A673 (cell line): ENCODE measurements around the gene SLC22A25. TPM values are rescaled to one million over a fixed set of nuclear protein-coding genes. Genes with fewer than 3 reads are reported as not detected.

Experiments
- BruUV-seq: library from RNA; stranded (reverse); fragments of 400-500 nt; replicated peaks from 2 replicates; lab custom pipeline; 2021; lab: Mats Ljungman, UMichigan
- CTCF ChIA-PET: fragments of 300-600 bp; sonication (Branson Sonifier 250); formaldehyde crosslinking; loops from one replicate; lab custom pipeline; 2022; ENCODE audit warnings: antibody characterized with exemption; lab: Charles Lee
- POLR2A ChIA-PET: fragments of 300-600 bp; sonication (Branson Sonifier 250); formaldehyde crosslinking; loops from one replicate; lab custom pipeline; 2022; ENCODE audit warnings: antibody characterized with exemption; ENCODE audit not compliant: low non-redundant PET; lab: Charles Lee
- DNase-seq: peaks from one replicate; pipeline ENCODE4 v3.0.0-alpha.2; 2015; ENCODE audit warnings: low spot score
- H3K27ac ChIP-seq: fragments of 200-600 bp; sonication (generic); 2 replicates; pipeline ENCODE4 v1.5.1; 2016; ENCODE audit warnings: mixed run types, low read depth, mild to moderate bottlenecking, mixed read lengths, antibody characterized with exemption, low read length; ENCODE audit not compliant: poor library complexity, severe bottlenecking
- H3K27me3 ChIP-seq: fragments of 200-600 bp; sonication (generic); replicated peaks from 2 replicates; pipeline ENCODE4 v1.6.1; 2017; ENCODE audit warnings: mixed run types, low read depth, mild to moderate bottlenecking, mixed read lengths, antibody characterized with exemption, low read length; ENCODE audit not compliant: insufficient read depth, poor library complexity
- H3K36me3 ChIP-seq: fragments of 200-600 bp; sonication (generic); 2 replicates; pipeline ENCODE4 v1.6.1; 2016; ENCODE audit warnings: mixed run types, mild to moderate bottlenecking, mixed read lengths, antibody characterized with exemption, low read length; ENCODE audit not compliant: insufficient read depth, poor library complexity, severe bottlenecking
- H3K4me1 ChIP-seq: fragments of 200-600 bp; sonication (generic); 2 replicates; pipeline ENCODE4 v1.6.1; 2017; ENCODE audit warnings: mixed run types, mild to moderate bottlenecking, mixed read lengths, antibody characterized with exemption, low read length; ENCODE audit not compliant: insufficient read depth, poor library complexity, severe bottlenecking
- H3K4me3 ChIP-seq: fragments of 200-600 bp; sonication (generic); 2 replicates; pipeline ENCODE4 v1.5.1; 2016; ENCODE audit warnings: low read depth, mixed run types, mild to moderate bottlenecking, mixed read lengths, low read length; ENCODE audit not compliant: poor library complexity, severe bottlenecking
- H3K9me3 ChIP-seq: fragments of 200-600 bp; sonication (generic); 2 replicates; pipeline ENCODE4 v1.6.1; 2016; ENCODE audit warnings: mixed run types, low read depth, mild to moderate bottlenecking, mixed read lengths, antibody characterized with exemption, low read length; ENCODE audit not compliant: poor library complexity, severe bottlenecking
- CTCF ChIP-seq: fragments of 300-800, 200-600 bp; sonication (generic); conservative IDR thresholded peaks from 2 replicates; pipeline ENCODE4 v1.5.1; 2017; ENCODE audit warnings: low read depth, mild to moderate bottlenecking, antibody characterized with exemption, low read length, moderate library complexity, mixed read lengths
- EZH2 ChIP-seq: fragments of 200-600 bp; sonication (generic); IDR thresholded peaks from 2 replicates; pipeline ENCODE4 v1.6.1; 2017; ENCODE audit warnings: borderline replicate concordance, low read depth, mild to moderate bottlenecking, mixed read lengths, antibody characterized with exemption, low read length; ENCODE audit not compliant: poor library complexity, severe bottlenecking
- intact Hi-C: fragments of 100-400 bp; cut with micrococcal nuclease; formaldehyde crosslinking; loops from one replicate; pipeline ENCODE4 v1.10.0; 2022; ENCODE audit not compliant: unreplicated experiment
- total RNA-seq: library from RNA; stranded (reverse); gene quantifications from 2 replicates; pipeline ENCODE4 v1.2.3, GENCODE V29; 2021

SLC22A25 gene
- total RNA-seq, 1 experiment from 2014 or later, result not detected

- no peak for DNase-seq
- Histone ChIP-seq H3K4me3 (no peak overlapping the region), H3K4me1 (no peaks in the 10 kb centered on the region), H3K27ac (no peak overlapping the region), H3K36me3 (no peaks in the 10 kb centered on the region), H3K27me3 (peaks cover 43% of the 10 kb centered on the region), H3K9me3 (no peaks in the 10 kb centered on the region)
- ChIA-PET POLR2A (no interaction called here), CTCF (no interaction called here)
- intact Hi-C loops, result no loop called here
- no peak for TF ChIP-seq EZH2
- no peak for TF ChIP-seq CTCF
- BruUV-seq, result no TSS peak
These were observed 2.6 kb upstream of the SLC22A25 start for GRCh38 chr11:63246045-63246444.

DNA sequence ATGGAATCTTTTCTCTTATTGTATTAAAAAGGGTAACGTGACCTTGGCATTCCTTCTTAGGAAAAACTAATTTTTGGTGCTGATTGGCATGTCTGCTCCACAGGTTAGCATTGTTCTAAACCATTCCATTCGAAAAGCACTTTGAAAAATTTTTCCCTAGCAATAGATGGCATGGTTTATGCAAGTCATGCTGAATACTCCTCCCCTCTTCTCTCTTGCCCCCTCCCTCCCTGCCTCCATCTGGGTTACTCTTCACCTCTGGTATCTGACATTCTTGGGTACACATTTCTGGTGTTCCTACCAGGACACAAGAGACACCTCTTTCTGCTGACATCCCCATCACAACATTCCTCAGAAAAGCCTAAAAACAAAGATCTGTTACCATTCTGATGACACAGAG, 1.5 kb upstream of the SLC22A25 start:
- no peak overlapping the region for H3K4me3 ChIP-seq
- TF ChIP-seq EZH2 (no peak), CTCF (no peak)
- no peaks in the 10 kb centered on the region for H3K9me3 ChIP-seq
- no peaks in the 10 kb centered on the region for H3K4me1 ChIP-seq
- H3K27me3 ChIP-seq, result peaks cover 43% of the 10 kb centered on the region
- H3K27ac ChIP-seq, result no peak overlapping the region
- H3K36me3 ChIP-seq, result no peaks in the 10 kb centered on the region
- intact Hi-C loops, result no loop called here
- ChIA-PET CTCF (no interaction called here), POLR2A (no interaction called here)
- no TSS peak for BruUV-seq
- no peak for DNase-seq

- Histone ChIP-seq H3K4me1 (no peaks in the 10 kb centered on the region), H3K36me3 (no peaks in the 10 kb centered on the region), H3K9me3 (no peaks in the 10 kb centered on the region), H3K27ac (no peak overlapping the region), H3K4me3 (no peak overlapping the region), H3K27me3 (peaks cover 28% of the 10 kb centered on the region)
- DNase-seq, result no peak
- ChIA-PET POLR2A (no interaction called here), CTCF (interaction anchor here (0.6 kb wide), 1 partner anchor 373 kb away, joined by 6 read pairs; no protein-coding TSS in a partner anchor)
- TF ChIP-seq EZH2, result no peak
- intact Hi-C loops, result no loop called here
- no TSS peak for BruUV-seq
These were observed 1.2 kb downstream of the SLC22A25 start for GRCh38 chr11:63242089-63242781.
